Lung (tissue), 12 donors: Measurements from ENCODE around the gene QKI. TPM values are rescaled to one million over a fixed set of nuclear protein-coding genes. Genes with fewer than 3 reads are reported as not detected.
"Not testable (repeated sequence)": the region's sequence is repeated elsewhere in the genome, so short reads cannot be mapped to it uniquely, and the experiment has no call there.

Source experiments
- ATAC-seq: fragments of 200-7000 bp; cut with Tn5 transposase; one replicate; pipeline ENCODE4 v1.9.1; 2020; ENCODE audit warnings: moderate number of reproducible peaks; ENCODE audit not compliant: insufficient read depth, low FRiP score
- DNase-seq, 3 donors: peaks; one replicate each; pipeline ENCODE4 v3.0.0-alpha.2; 2013 to 2017
- H3K27ac ChIP-seq, 2 donors: one replicate each; pipeline ENCODE4 v1.5.1; 2013; ENCODE audit warnings: mild to moderate bottlenecking in 2 of 2, moderate library complexity in 2 of 2, control low read depth in 1 of 2, inconsistent platforms in 1 of 2, low read depth in 1 of 2, low read length in 1 of 2
- H3K27me3 ChIP-seq, 3 donors: one replicate each; pipeline ENCODE4 v1.5.1; 2013; ENCODE audit warnings: low read length in 2 of 3; ENCODE audit not compliant: control insufficient read depth in 3 of 3, insufficient read depth in 3 of 3
- H3K36me3 ChIP-seq, 4 donors: one replicate each; pipeline ENCODE4 v1.5.1; 2013; ENCODE audit warnings: low read length in 4 of 4, mild to moderate bottlenecking in 1 of 4, moderate library complexity in 1 of 4; ENCODE audit not compliant: control insufficient read depth in 4 of 4, insufficient read depth in 4 of 4
- H3K4me1 ChIP-seq, 5 donors: one replicate each; pipeline ENCODE4 v1.5.1; 2013; ENCODE audit warnings: low read length in 5 of 5, mild to moderate bottlenecking in 2 of 5, moderate library complexity in 1 of 5; ENCODE audit not compliant: control insufficient read depth in 5 of 5, insufficient read depth in 5 of 5
- H3K4me3 ChIP-seq: one replicate; pipeline ENCODE4 v1.5.1; 2013; ENCODE audit warnings: mild to moderate bottlenecking, control low read depth, moderate library complexity
- H3K9ac ChIP-seq, 2 donors: one replicate each; pipeline ENCODE4 v1.5.1; 2013; ENCODE audit warnings: low read length in 2 of 2, control low read depth in 1 of 2; ENCODE audit not compliant: insufficient read depth in 1 of 2
- H3K9me3 ChIP-seq, 4 donors: one replicate each; pipeline ENCODE4 v1.5.1; 2013; ENCODE audit warnings: low read length in 3 of 4, mild to moderate bottlenecking in 1 of 4, moderate library complexity in 1 of 4; ENCODE audit not compliant: control insufficient read depth in 4 of 4, insufficient read depth in 3 of 4
- CTCF ChIP-seq: IDR thresholded peaks from 2 replicates; pipeline ENCODE4 v1.5.1; 2012; ENCODE audit warnings: mild to moderate bottlenecking; ENCODE audit errors: control extremely low read depth, extremely low read depth
- WGBS, 2 donors: extraction: QIAGEN DNeasy Blood & Tissue Kit; methylation state at CpG; one replicate each; pipeline ENCODE4 v1.1.7; 2013; 5-methylcytosine and 5-hydroxymethylcytosine counted together
- polyA plus RNA-seq, 2 donors: library from polyadenylated mRNA; stranded (reverse); fragments of 200-250 nt; gene quantifications; one replicate each; pipeline ENCODE4 v1.2.1, GENCODE V29; 2013
- total RNA-seq, 2 donors: library from RNA; depleted of rRNA in 1 of 2; stranded (reverse); fragments of >200 nt in 1 of 2; gene quantifications; one replicate each; pipeline ENCODE4 v1.2.1, GENCODE V29; 2014 to 2021
- donor health status: control.
- donor health status: control.
- donor health status: Bipolar disorder and iron deficiency.
- donor health status: healthy.
- donor health status: DM: yes; HTN: yes; CAD: no.

The QKI gene
- total and polyA plus RNA-seq, 4 donors = 20.6 to 228 (median 114) TPM

- no peak for DNase-seq
- WGBS, 2 donors = 79 to 91% methylated on average over 2 of the region's 2 CpGs
These were observed 17.8 kb downstream of the QKI start for GRCh38 chr6:163432300-163432699.

GRCh38 chr6:163433486-163433885 is 19.0 kb downstream of the QKI start:
- H3K9me3 ChIP-seq, DNase-seq, ATAC-seq, H3K36me3 ChIP-seq, H3K9ac ChIP-seq, H3K4me3 ChIP-seq, H3K27me3 ChIP-seq: not testable (repeated sequence)
- Histone ChIP-seq H3K4me1 (peaks cover 0 to 20% (median 4%) of the 10 kb centered on the region in 5 donors), H3K27ac (peak overlapping the region in 1 of 2 donors; percentile 21)
- WGBS, 2 donors = 91 to 94% methylated on average over 9 of the region's 9 CpGs

More at GRCh38 chr6:163432300-163432699, 17.8 kb downstream of the QKI start:
- Histone ChIP-seq H3K4me1 (peaks cover 0 to 20% (median 11%) of the 10 kb centered on the region in 5 donors), H3K27ac (no peak overlapping the region), H3K4me3 (no peak overlapping the region), H3K9ac (no peak overlapping the region), H3K36me3 (no peaks in the 10 kb centered on the region), H3K9me3 (no peaks in the 10 kb centered on the region), H3K27me3 (no peaks in the 10 kb centered on the region)
- no peak for ATAC-seq
- no peak for TF ChIP-seq CTCF

GRCh38 chr6:163435023-163435422 is 20.5 kb downstream of the QKI start:
- no peak overlapping the region for H3K9ac ChIP-seq
- peaks cover 0 to 24% (median 2%) of the 10 kb centered on the region in 5 donors for H3K4me1 ChIP-seq
- no peak for ATAC-seq
- WGBS, 2 donors = 74 to 77% methylated on average over 4 of the region's 4 CpGs
- no peaks in the 10 kb centered on the region for H3K27me3 ChIP-seq
- no peak overlapping the region for H3K4me3 ChIP-seq
- H3K9me3 ChIP-seq = no peaks in the 10 kb centered on the region
- no peak for TF ChIP-seq CTCF
- H3K27ac ChIP-seq = no peak overlapping the region
- no peak for DNase-seq
- H3K36me3 ChIP-seq = no peaks in the 10 kb centered on the region

- Histone ChIP-seq H3K27me3 (no peaks in the 10 kb centered on the region), H3K9ac (no peak overlapping the region), H3K4me1 (peaks cover 0 to 29% (median 2%) of the 10 kb centered on the region in 5 donors), H3K9me3 (no peaks in the 10 kb centered on the region), H3K27ac (no peak overlapping the region), H3K4me3 (no peak overlapping the region), H3K36me3 (no peaks in the 10 kb centered on the region)
- no peak for ATAC-seq
- no peak for DNase-seq
- WGBS, 2 donors = 84 to 85% methylated on average over 3 of the region's 3 CpGs
- TF ChIP-seq CTCF = no peak
These were observed 22.3 kb downstream of the QKI start for GRCh38 chr6:163436843-163437242.
